Measurements from ENCODE around the gene PAMR1. TPM values are rescaled to one million over a fixed set of nuclear protein-coding genes. Genes with fewer than 3 reads are reported as not detected.
A peak's percentile ranks its signal among the peaks of the same experiment; 100 is the strongest.

The PAMR1 gene
- total RNA-seq, 6 experiments from 2014 or later: 2.0 to 4.2 (median 2.8) TPM

DNA sequence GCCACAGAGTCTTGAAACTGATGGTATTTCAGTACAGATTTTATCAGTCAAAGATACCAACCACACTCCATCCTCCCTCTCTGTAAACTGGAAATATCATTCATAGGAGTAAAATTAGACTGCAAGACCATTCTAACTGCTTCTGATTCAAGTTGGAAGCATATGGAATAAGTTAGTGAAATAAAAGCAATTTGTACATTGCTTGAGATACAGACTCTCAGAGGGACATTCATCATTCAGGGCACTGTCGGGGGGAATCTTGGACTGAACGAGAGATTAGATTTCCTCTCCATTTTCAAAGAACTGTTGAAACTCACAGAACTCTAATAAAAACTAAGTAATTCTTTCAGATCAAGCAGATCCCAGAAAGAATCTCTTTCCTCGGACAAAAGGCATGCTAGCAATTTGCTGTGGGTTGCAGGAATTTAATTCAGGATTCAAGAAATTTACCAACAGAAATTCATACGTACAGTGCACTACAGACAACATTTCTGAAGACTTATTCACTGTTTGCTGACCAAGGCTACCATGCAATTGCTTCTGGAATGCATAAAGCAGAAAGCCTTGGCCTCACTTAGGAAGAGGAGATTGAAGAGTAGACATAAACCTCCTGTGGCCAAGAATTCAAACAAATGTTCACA is 34.1 kb downstream of the PAMR1 start:
- intact Hi-C loops (cut with DNase I): no loop called here
- Histone ChIP-seq H3K4me1 (peaks cover 0 to 3% (median 0%) of the 10 kb centered on the region in 4 donors), H3K36me3 (no peaks in the 10 kb centered on the region), H3K4me3 (no peak overlapping the region), H3K9me3 (no peaks in the 10 kb centered on the region), H3K27ac (no peak overlapping the region), H3K27me3 (peaks cover 0 to 2% of the 10 kb centered on the region in 2 donors)
- TF ChIP-seq POLR2A (IDR thresholded peaks at IDR 0.05): no peak
- TF ChIP-seq CTCF (IDR thresholded peaks at IDR 0.05): no peak
- no peak for DNase-seq
- 39% methylated on average over 4 of the region's 4 CpGs for whole genome bisulfite sequencing (ENCODE audit: insufficient coverage, low coverage, low lambda C conversion rate, missing lambda C conversion rate)
- no peak for ATAC-seq

- Histone ChIP-seq H3K9me3 (no peaks in the 10 kb centered on the region), H3K27me3 (peaks cover 0 to 4% of the 10 kb centered on the region in 2 donors), H3K36me3 (no peaks in the 10 kb centered on the region), H3K4me1 (peaks cover 0 to 3% (median 0%) of the 10 kb centered on the region in 4 donors), H3K4me3 (no peak overlapping the region), H3K27ac (no peak overlapping the region)
- 50% methylated on average over 1 of the region's 1 CpG for WGBS (ENCODE audit: insufficient coverage, low coverage, low lambda C conversion rate, missing lambda C conversion rate)
- ATAC-seq (no peak), DNase-seq (no peak)
- intact Hi-C loops (cut with DNase I): no loop called here
- TF ChIP-seq POLR2A (IDR thresholded peaks at IDR 0.05) (no peak), CTCF (IDR thresholded peaks at IDR 0.05) (no peak)
Measured at GRCh38 chr11:35488117-35488516, 37.3 kb downstream of the PAMR1 start.

- TF ChIP-seq CTCF (IDR thresholded peaks at IDR 0.05) (peak; percentile 19 to 39 (median 26)), POLR2A (IDR thresholded peaks at IDR 0.05) (no peak)
- peak in 3 of 4 donors; percentile 25 to 34 (median 33) for ATAC-seq
- no peak overlapping the region for H3K27ac ChIP-seq
Measured at GRCh38 chr11:35487532-35488078, 37.8 kb downstream of the PAMR1 start.

DNA sequence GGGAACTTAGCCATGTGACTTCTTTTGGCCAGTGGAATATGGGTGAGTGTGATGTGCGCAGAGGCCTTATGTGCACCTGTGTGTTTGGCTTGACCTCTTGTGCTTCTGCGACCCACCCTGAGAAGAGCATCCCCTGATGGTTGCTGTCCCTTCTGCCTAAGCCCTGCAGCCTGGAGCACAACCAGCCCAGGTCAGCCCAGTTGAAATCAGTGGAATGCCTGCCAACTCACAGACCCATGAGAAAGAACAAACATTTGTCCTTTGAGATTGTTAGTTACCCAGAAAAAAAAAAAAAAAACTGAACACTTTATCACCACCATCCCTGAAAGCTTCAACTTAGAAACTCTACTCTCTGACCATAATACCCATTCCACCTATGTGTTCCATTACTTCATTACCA is 38.5 kb downstream of the PAMR1 start:
- DNase-seq: no peak
- Histone ChIP-seq H3K4me3 (no peak overlapping the region), H3K27ac (no peak overlapping the region), H3K4me1 (peaks cover 0 to 3% (median 0%) of the 10 kb centered on the region in 4 donors), H3K36me3 (no peaks in the 10 kb centered on the region), H3K9me3 (no peaks in the 10 kb centered on the region), H3K27me3 (peaks cover 0 to 4% of the 10 kb centered on the region in 2 donors)
- WGBS (ENCODE audit: insufficient coverage, low coverage, low lambda C conversion rate, missing lambda C conversion rate): 71% methylated on average over 1 of the region's 2 CpGs
- ATAC-seq: peak in 1 of 4 donors; percentile 67
- intact Hi-C loops (cut with DNase I): no loop called here
- TF ChIP-seq POLR2A (IDR thresholded peaks at IDR 0.05): no peak
- TF ChIP-seq CTCF (IDR thresholded peaks at IDR 0.05): no peak

More at GRCh38 chr11:35487532-35488078, 37.8 kb downstream of the PAMR1 start:
- no peak for DNase-seq
- 23% methylated on average over 6 of the region's 6 CpGs for WGBS (ENCODE audit: insufficient coverage, low coverage, low lambda C conversion rate, missing lambda C conversion rate)
- H3K4me1 ChIP-seq: peaks cover 0 to 3% (median 0%) of the 10 kb centered on the region in 4 donors
- no peak overlapping the region for H3K4me3 ChIP-seq
- no peaks in the 10 kb centered on the region for H3K36me3 ChIP-seq
- peaks cover 0 to 4% of the 10 kb centered on the region in 2 donors for H3K27me3 ChIP-seq
- H3K9me3 ChIP-seq: no peaks in the 10 kb centered on the region
- intact Hi-C loops (cut with DNase I): no loop called here

Measured in right lobe of liver (tissue), 6 donors.